Left lobe of liver (tissue), 2 donors: Measurements from ENCODE around the gene HDGF. TPM values are rescaled to one million over a fixed set of nuclear protein-coding genes. Genes with fewer than 3 reads are reported as not detected.

Experiments
- ATAC-seq: fragments of 200-7000 bp; cut with Tn5 transposase; one replicate; pipeline ENCODE4 v1.9.1; 2020; ENCODE audit warnings: mild to moderate bottlenecking, moderate library complexity
- DNase-seq: peaks from one replicate; pipeline ENCODE4 v3.0.0-alpha.2; 2020; ENCODE audit warnings: low spot score
- total RNA-seq: library from RNA; stranded (reverse); gene quantifications from one replicate; pipeline ENCODE4 v1.2.1, GENCODE V29; 2021
- donor health status: DM: no; HTN: no; CAD: no; lungs with moderate emphysema.
- donor health status: DM: no; HTN: yes; CAD: no.

Gene HDGF
- total RNA-seq, 1 donor from 2014 or later: 153 TPM

DNA sequence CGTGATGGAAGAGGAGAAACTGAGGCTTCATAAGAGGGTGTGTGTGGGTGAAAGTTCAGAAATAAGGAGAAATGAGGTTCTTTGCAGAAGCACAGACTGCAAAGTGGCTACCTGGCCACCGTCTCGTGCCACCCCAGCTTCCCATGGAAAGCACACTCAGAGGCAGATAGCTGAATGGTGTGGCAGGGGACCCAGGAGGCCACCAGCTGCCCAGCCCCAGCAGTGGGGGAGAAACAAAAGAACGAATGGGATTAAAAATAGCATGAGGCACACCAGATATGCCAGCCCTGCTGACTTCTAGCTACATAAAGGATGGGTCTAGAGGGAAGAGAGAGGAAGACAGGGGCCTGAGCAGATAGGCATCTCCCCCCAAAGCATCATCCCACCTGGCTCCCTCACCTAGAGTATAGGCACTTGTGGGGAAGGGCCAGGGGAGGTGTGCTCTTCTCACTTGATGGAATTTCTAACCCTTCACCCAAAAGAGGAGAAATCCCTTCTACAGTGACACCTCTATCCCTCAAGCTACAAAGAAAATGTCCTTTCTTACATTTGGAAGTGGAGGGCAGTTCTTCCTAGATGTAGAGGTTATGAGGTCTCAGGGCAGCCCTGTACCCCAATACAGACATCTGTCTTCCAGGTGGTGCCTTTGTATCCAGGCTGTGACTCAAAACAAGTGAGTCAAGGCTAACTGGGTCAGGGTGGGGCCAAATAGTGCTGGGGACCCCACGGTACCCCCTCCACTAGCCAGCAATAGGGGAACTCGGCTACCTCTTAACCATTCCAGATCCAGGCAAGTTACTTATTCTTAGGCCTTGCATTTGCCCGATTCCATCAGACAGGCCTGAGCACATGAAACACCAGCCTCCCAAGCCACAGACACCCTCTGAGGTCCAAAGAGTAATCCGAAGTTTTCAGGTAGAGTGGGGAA, 3.5 kb downstream of the HDGF start:
- DNase-seq (no peak), ATAC-seq (no peak)

DNA sequence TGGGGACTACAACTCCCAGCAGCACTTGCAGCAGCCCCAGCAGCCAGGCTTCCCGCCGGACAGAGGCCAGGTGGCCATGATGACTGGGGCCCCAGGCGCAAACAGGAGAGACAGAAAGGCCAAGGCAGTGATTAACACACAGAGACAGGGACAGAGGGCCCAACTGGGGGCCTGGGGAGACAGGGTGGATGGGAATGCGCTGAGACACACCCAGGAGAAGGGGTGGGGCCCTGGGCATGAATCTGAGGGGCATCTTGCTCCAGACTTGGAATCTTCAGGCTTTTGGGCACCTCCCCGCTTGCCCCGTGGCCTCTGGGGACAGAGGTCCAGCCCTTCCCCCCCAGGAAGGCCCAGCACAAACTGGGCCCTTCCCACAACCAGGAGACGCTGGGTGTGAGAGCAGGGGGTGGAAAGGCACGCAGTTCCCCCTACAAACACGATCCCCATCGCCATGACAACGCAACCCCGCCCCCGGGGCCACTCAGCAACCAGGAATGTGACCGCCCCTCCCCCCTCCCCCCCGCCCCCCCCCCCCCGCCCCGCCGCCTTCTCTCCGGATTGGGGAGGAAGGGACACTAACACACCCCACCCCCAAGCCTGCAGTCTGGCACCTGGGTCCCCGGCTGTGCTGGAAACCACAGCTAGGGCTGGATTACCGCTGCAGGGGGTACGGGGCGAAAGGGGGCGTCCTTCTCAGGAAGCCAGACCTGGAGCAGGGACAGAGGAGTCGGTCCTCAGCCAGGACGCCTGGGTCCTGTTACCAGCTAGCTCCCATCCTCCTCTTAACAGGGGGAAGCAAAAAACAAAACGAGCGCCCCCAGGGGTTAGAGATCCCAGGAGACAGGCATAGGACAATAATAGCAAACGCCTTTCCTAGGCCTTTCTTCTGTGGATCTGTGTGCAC, 4.5 kb downstream of the HDGF start:
- ATAC-seq (peak; percentile 65), DNase-seq (peak; percentile 94)

DNA sequence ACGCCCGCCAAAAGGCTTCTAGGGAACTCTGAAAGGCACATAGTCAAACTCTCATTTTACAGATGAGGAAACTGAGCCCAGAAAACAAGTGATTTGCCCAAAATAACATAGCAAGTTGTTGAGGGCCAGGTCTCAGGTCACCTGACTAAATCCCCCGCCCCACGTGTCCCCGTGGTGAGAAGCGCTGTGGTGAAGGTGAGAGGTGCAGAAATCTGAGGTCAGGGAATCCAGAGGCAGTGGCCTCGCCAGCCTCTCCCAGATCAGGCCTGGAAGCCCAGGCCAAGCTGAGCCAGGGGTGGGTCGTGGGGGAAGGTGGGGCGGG, 5.1 kb downstream of the HDGF start:
- DNase-seq: no peak

DNA sequence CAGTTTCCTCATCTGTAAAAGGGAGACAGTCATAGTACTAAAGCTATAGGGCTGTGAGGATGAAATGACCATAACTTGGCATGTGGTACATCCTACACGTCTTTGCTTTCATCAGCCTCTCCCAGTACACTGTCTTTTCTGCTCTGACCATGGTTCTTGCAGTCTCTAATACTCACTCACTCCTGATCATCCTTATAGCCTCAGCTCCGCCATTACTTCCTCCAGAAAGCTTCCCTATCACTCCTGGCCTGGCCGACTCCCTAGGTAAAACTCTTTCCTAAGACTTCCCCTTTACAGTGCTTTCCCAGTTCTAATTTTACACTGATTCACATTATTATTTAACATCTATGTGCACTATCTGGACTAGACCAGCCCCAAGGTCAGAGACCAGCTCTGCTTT, 5.6 kb downstream of the HDGF start:
- no peak for ATAC-seq
- no peak for DNase-seq

More for the DNA sequence above, 5.1 kb downstream of the HDGF start:
- no peak for ATAC-seq

DNA sequence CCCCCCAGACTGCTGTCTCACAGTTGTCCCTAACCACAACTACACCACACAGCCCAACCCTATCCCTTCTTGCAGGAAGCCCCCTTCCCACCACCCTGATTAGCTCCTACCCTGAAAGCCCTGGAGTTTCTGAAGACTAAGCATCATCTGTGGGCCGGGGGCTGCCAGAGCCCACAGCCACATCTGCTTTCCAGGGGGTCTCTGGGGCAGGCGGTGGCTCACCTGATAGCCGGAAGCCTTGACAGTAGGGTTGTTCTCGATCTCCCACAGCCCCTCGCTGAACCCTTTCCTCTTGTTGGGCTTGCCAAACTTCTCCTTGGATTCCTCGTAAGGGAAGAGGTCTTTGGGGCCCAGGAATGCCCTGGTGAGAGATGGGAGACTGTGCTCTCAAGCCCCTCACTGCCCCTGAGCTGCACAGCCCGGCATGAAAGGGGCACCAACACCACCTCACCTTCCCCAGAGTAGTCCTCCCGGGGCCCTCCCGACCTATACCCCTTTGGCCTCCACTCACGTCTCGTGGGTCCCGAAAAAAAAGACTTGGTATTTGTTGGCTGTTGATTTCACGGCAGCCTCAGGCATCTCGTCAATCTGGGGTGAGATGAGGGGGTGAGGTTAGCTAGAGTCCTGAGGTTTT, 6.6 kb downstream of the HDGF start:
- DNase-seq: no peak
- no peak for ATAC-seq

DNA sequence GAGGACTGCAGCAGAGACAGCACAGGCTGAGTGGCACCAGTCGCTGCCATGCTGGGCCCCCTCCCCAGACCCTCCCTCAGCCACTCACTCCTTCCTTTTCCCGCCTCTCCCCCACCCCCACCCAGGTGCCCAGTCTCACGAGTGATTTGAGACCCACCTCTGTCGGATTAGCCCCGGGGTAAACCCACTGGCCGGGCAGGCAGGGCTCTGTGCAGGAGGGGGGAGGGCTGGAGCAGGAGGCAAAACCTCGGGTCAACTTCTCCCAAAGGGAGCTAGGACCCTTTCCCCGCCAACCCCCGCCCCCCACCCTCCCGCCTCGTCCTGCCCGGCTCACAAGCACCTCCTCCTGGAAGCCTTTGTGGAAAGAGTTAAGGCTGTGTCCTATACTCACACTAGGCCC, 7.1 kb downstream of the HDGF start:
- no peak for ATAC-seq
- DNase-seq: no peak

DNA sequence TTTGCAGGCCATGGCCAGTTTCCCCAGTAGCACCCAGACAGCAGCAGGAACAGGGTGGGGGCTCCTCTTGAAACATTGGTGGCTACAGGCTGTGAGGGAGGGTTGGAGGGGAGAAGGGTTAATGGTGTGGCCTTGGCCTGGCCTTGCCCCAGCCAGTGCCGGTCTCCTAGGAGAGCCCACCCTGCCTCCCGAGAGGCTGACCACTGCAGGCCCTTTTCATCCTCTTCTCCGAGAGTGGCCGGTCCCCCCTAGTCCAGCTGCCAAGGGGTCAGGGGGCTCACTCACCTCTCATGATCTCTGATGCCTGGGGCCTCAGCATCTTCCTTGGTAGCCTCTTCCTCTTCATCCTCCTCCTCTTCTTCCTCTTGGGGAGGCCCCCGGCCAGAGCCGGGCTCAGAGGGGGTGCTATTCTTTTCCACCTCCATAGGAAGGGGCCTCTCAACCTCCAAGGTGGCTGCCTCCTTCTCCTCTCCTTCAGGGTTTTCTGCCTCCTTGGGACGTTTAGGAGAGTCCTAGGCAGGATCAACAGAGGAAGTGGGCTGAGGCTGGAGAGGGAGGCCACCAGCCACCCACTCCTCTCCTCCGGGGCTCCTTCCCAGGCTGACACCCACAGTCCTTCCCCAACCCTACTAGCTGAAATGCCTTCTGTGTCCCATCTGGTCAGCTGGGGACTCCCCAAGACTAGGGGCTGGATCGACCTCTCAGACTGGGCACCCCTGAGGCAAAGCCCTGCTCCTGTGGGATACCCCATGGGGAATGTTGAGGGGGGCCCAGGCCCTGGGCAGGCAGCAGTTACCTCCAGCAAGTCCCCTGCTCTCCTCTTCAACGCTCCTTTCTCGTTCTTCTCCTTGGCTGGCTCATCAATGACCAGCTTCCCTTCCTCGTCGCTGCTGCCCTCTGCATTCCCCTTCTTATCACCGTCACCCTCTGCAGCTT, 7.8 kb downstream of the HDGF start:
- no peak for DNase-seq
- no peak for ATAC-seq

DNA sequence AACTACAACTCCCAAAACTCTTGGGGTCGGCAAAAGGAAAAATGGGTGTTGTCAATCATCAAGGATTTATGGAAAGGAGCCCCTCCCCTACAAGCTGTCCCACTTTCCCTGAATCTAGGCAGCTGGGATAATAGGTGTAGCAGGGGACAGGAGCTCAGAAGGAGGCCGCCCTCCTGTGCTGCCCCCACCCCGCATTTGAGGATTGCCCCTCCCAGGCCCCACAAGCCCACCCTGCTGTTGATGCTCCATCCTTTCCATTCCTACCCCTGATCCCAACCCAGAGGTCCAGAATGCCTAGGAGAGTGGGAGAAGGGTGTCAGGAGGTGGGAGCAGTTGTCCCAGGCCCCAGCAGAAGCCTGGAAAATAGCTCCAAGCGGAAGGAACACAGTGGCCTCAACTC, 8.7 kb downstream of the HDGF start:
- no peak for ATAC-seq

DNA sequence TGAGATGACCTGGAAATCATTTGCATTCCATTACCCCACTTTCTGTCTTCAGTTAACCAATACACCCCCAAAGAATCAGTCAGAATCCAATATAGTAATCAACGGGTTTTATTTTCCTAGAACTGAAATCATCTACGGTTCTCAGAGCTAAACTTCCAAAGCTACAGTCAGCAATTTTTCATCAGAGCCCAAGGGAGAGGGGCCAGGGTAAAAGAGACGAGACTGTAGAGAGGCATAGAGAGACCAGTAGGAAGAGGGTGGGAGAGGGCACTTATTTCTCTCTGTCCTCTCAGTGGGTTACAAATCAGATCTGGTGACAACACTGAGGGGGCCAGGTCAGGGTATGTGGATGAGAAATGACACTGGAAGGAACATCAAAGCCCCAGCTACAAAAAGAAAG, 9.5 kb downstream of the HDGF start:
- DNase-seq (no peak), ATAC-seq (no peak)

More for the DNA sequence above, 8.7 kb downstream of the HDGF start:
- DNase-seq: no peak

DNA sequence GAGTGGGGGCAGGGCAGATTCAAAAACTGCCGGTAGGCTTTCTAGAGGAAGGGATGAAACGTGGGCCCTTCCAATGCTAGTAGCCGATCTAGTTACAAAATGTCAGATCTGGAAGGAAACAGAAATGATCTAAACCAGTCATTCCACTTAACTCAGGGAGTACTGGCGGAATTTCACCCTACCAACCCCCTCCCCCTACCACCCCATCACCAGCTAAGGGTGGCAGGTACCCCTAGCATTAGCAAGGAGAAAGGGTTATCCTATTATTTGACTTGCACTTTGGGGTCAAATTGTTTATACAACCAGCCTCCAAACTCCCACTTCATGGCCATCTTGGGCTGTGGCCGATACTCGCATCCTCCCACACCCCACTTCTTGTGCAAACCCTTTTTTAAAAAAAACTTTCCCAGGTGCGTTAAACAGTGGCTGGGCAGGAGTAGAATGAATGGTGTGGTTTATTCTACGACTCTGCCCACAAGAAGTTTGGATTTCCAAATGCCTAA, 9.9 kb downstream of the HDGF start:
- no peak for DNase-seq
- ATAC-seq: no peak

DNA sequence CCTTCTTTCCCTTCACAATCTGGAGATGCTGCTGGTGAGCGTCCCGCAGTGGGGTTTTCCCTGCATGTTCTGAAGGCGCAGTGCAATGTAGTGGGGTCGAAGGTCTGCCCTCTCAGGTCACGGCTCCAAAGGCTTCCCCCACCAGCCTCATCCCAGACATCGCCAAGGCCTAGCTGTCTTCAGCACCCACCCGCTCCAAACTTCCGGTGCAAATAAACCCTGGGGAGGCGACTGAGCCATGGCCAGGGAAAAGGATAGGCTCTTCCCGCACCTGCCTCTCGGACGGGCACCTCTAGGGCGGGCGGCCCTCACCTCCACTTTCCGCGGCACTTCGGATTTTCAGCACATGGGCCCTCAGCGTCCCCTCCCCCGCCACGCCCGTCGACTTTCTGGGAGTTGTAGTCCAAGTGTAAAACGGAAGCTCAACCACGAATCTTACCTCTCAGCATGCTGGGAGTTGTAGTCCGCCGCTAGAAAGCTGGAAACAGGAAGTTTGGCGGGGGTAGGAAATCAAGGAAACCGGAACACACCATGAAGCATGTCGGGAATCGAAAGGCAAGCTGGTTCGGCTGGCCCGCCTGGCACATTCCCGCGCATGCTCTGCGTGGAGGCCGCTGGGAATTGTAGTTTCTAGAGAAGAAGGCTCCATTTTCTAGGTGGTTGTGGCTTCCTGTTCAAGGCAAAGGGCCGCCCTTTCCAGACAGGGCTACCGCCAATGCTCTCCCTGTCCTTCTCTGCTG, 10.6 kb downstream of the HDGF start, which contains the start of gene MRPL24:
TSS of gene MRPL24 (minus strand) at position 348 of the 740 bp plus-strand sequence. CDS start 2,384 bp downstream, outside the sequence.
- DNase-seq (peak; percentile 99), ATAC-seq (peak; percentile 89)

DNA sequence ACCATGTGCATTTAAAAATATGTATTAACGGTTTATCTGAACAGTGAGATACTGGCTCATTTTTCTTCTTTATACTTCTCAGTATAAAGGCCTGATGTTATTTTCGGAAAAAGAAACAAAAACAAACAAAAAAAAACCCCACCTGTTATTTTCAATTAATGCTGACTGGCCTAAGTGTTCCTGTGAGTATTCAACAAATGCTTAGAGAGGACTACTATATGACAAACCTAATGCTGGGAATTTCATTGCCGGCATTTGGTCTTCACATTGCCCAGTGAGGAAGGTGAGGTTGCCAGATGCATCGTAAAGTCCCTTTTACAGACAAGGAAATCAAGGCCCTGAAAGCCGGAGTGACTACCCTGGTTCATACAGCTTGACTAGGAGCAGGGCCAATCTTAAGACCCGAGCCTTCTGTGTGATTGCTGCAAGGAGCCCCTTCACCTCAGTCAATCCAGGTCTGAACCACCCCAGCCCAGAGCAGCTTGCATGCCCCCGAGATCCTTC, 11.2 kb downstream of the HDGF start:
- no peak for DNase-seq
- ATAC-seq: no peak

DNA sequence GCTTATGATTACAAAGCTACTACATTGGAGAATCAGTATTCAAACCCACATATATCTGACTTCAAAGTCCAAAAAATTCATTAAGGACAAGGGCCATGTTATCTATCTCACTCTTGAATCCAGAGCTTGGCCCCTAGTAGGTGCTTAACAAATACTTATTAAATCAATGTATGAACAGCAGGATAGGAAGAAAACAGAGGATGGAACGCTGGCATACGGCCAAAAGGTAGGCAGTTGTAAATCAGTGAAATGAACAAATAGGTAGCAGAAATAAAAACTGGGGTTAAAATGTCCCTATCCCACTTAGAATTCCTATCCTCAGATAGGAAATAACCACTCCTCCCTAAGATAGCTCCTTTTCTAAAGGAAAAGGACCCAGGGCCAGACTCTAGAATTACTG, 12.6 kb downstream of the HDGF start:
- DNase-seq: no peak

DNA sequence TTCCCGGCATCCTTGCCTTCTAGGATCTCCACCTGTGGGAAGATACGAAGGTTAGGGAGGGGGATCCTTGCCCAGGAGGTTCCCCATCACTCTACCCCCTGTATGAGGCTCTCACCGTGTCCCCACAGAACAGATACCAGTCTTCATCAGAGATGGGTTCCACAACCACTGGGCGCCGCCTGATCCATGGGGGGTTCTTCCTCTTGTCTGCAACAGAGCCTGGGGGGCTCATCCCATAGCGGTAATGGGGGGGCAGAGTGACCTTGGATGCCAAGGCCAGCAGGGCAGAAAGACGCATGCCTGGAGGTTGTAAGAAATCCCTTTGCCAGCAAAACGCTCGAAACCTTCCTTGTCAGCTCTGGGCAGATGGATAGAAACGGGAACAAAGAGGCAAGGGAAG, 13.1 kb downstream of the HDGF start:
- DNase-seq: no peak
- ATAC-seq: no peak

More for the DNA sequence above, 12.6 kb downstream of the HDGF start:
- no peak for ATAC-seq

DNA sequence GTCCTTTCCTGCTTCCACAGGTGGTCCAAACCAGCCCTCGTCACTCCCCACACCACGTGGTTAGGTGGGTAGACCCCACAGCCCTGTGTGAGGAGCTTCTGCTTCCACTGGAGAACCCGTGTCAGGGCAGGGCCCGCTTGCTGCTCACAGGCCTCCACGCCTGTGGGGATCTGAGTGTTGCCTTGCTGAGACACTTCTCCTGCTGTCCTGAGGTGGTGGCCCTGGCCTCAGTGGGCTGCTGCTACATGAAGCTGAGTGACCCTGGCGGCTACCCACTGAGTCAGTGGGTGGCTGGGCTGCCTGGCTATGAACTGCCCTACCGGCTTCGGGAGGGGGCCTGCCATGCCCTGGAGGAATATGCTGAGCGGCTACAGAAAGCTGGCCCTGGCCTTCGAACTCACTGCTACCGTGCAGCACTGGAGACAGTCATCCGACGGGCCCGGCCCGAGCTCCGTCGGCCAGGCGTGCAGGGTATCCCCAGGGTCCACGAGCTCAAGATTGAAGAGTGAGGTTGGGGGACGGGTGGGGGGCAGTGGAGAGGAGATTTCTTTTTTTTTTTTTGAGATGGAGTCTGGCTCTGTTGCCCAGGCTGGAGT, 17.4 kb downstream of the HDGF start:
- no peak for ATAC-seq
- no peak for DNase-seq

DNA sequence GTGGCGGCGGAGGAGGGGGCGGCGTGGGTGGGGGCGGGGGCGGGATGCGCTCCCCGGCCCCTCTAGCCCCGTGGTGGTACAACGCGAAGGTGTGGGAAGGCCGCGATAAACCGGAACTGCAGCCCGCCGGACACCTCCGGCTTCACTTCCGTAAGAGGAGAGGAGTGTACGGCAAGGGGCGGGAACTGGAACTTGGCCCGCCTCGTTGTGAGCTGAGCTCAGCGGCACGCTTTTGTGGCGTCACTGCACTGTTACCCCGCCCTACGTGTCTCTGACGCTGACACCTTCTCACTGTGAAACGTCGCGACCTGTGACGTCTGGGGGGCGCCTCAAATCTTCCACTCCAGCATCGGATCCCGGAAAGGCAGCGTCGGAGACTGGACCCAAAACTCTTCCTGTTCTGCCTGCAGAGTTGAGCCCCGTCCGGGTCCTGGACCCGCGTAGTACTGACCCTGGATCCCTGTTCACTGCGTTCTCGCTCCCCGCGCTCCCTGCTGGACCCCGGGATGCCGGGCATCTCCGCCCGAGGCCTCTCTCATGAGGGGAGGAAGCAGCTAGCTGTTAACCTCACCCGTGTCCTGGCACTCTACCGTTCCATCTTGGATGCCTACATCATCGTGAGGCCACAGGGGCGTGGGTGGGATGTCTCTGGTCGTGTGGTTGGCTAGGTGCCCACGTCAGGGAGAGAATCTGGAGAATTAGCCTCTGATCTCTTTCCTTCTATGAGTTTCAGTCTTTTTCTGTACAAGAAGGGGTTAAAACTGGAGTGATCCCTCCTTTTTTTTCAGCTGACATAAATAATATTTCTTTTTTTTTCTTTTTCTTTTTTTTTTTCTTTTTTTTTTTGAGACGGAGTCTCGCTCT, 22.6 kb downstream of the HDGF start, which contains the start of gene ISG20L2:
TSS of gene ISG20L2 (minus strand) at position 168 of the 864 bp plus-strand sequence. CDS start 1,114 bp downstream, outside the sequence.
- peak; percentile 96 for DNase-seq
- ATAC-seq: peak; percentile 87

DNA sequence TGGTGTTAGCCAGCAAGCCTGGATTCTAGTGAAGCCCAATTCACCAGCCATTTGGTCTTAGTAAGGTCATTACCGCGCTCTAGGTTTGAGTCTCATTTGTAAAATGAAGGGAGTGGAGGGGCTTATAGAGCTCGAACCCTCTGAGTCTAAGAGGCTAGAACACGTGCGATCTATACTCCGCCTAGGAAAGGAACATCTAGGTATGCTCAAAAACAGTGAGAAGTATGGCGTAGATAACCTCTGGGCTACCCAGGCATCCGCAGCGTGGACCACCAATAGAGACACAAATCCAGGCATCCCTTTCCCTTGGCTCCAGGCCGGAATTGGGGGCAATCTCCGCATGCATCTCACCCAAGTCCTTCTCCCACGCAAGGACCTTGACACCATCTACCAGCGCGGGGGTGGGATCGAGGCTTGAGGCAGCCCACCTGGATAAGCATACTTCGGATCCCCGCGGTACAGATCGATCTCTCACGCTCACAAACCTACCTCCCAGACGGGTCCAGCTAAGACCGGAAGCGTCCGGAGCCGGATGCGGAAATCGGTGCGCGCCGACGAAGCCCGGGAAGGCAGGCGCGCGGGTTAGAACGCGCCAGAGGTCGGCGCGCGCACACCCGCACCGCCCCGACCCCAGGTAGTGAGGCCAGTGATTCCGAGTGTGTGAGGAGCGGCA, 23.4 kb downstream of the HDGF start, which contains the start of gene METTL25B:
TSS of gene METTL25B (plus strand) at position 544 of the 673 bp plus-strand sequence. CDS start 636 bp downstream, outside the sequence.
- ATAC-seq (peak; percentile 79), DNase-seq (peak; percentile 88)
